ENCODE data around the gene TARS1.

DNA sequence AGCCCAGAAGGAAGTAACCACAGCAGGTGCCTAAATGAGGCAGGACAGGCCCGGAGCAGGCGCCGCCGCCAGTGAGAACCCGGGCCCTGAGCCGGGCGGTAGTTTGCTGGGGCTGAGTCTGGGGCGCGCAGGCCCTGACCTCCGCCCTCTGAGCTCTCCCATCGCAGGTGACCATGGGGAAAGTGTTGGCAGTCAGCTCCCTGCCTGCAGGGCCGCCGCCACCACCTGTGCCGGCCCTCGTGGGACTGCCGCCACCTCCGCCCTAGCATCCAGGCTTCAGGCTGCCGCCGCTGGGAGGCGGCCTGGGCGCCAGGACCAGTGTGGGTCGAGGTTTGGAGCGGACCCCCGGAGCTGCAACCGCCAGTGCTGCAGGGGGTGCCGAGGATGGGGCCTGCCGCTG is 61.1 kb downstream of the TARS1 start:
- no peak for TF ChIP-seq CTCF (IDR thresholded peaks at IDR 0.05)
- TF ChIP-seq POLR2A (IDR thresholded peaks at IDR 0.05), result no peak

Measured in tibial nerve (tissue), 3 donors.